GM12801 (cell line): ENCODE results near the gene STX8.

Experiments used
- TF ChIP-seq, protein P1 (sequence below): IDR thresholded peaks from one replicate; pipeline ENCODE4 v1.5.1; 2011; ENCODE audit warnings: control low read depth; ENCODE audit not compliant: insufficient read length; ENCODE audit errors: extremely low read depth

Gene STX8

DNA sequence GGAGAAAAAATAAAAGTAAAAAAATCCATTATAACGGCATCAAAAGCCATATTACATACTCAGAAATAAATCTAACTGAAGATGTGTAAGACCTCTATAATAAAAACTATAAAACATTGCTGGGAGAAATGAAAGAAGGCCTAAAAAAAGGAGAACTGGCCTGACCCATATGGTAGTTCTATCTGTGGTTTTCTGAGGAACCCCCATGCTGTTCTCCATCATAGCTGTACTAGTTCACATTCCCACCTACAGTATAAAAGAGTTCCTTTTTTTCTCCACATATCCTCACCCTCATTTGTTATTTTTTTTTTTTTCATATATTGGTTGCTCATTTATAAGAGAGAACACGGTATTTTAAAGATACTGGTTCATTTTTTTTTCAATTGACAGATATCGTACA, 191.8 kb downstream of the STX8 start:
- TF ChIP-seq, protein P1, sequence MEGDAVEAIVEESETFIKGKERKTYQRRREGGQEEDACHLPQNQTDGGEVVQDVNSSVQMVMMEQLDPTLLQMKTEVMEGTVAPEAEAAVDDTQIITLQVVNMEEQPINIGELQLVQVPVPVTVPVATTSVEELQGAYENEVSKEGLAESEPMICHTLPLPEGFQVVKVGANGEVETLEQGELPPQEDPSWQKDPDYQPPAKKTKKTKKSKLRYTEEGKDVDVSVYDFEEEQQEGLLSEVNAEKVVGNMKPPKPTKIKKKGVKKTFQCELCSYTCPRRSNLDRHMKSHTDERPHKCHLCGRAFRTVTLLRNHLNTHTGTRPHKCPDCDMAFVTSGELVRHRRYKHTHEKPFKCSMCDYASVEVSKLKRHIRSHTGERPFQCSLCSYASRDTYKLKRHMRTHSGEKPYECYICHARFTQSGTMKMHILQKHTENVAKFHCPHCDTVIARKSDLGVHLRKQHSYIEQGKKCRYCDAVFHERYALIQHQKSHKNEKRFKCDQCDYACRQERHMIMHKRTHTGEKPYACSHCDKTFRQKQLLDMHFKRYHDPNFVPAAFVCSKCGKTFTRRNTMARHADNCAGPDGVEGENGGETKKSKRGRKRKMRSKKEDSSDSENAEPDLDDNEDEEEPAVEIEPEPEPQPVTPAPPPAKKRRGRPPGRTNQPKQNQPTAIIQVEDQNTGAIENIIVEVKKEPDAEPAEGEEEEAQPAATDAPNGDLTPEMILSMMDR: no peak

DNA sequence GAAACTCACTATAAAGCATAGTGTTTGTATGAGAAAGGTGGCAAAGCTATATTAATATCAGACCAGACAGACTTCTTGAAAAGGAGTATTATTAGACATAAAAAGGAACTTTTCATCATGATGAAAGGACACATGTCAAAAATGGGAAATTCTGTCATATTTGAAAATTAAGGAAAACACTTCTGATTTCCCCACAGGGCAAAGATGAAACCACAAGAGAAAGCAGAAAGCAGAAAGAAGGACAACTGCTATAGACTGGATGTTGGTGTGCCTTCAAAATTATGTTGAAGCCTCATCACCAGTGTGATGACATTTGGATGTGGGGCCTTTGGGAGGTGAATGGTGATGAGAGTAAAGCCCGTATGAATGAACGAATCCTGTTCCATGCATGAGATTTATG, 193.0 kb downstream of the STX8 start:
- TF ChIP-seq, protein P1: no peak

DNA sequence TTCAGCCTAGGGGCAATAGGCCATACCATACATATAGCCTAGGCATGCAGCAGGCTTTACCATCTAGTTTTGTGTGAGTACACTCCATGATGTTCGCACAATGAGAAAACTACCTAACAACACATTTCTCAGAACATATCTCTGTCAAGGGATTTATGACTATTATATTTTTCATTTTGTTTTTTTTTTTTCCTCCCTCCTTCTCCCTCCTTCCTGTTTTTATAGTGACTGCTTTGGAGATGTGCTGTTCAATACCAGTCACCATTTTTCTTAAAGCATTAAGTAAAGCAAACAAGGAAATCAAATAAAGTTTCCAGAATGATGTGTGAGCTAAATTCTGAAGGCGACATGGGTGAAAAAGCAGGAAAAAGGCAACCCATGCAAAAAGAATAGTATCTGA, 194.6 kb downstream of the STX8 start:
- TF ChIP-seq, protein P1: no peak

DNA sequence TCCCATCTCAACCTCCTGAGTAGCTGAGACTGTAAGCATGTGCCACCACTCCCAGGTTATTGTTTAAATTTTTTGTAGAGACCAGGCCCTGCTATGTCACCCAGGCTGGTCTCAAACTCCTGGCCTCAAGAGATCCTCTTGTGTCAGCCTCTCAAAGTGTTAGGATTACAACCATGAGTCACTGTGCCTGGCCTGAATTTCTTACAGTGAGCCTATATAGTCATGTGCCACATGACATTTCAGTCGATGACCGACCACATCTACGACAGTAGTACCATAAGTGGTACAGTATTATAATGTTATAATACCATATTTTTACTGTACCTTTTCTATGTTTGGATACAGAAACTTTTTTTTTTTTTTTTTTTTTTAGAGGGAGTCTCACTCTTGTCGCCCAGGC, 195.3 kb downstream of the STX8 start:
- TF ChIP-seq, protein P1: no peak

DNA sequence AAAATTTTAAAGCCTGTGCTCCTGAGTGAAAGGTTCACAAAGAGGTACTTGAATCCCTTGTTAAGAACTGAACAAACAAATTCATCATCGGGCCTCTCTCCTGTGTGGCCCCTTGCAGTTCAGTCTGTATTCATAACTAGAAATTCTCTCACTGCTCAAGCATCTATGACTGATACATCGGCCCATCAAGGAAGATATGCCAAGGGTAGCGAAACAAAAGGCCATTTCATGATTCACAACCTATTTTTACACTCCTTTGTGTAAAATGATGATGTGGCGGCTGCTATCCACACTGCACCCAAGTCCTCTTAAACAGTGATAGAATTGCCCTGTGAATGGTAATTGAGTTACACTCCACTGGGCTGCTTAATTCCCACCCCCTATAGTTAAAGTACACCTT, 204.6 kb downstream of the STX8 start:
- TF ChIP-seq, protein P1: no peak

DNA sequence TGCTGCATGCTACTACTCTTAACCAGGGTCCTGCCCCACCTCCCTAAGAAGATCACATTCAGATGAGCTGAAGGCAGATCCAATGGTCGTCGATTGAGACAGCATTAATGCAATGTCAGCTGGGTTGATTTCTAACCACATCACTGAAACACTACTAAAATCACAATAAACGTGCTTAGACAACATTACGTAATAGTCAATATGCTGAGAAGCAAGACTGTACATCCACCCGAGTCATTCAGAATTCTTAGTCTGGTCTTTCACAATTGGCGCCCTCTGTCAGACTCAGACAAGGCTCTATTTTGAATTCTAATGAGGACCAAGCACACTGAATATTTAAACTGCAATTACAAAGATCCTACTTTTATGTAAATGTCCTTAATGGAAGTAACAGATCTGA, 205.2 kb downstream of the STX8 start:
- TF ChIP-seq, protein P1: no peak

DNA sequence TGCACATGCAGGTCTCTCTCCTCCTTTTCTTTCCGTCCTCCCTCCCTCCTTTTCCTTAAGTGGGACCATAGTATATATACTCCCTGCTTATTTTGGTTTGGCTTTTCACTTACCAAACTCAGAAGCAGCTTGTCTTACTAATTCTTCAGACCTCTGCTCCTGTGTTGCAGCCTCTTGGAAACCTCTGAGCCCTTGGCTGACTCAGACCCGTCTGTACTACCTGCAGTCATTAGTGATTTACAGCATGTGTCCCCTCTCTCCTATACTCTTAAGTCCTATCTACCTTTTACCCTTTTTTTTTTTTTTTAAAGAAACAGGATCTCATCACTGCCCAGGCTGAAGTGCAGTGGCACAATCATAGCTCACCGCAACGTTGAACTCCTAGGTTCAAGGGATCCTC, 207.0 kb downstream of the STX8 start:
- TF ChIP-seq, protein P1: no peak

DNA sequence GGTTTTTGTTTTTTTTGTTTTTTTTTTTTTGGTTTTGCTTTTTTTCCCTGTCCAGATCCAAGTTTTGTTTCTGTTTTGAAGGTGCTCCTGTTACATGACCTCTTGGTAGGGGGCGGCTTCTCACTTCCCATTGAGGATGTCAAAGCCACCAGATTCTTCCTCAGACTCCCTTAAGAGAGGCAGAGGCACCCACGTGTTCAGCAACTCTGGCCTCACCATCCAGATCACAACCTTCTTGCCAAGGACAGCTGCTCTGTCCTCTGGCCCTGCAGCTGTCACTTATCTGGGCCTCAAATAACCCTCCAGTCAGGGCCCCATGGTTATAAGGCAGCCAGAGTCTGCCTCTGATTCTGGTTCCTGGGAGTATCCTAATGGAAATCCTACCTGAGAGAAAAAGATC, 208.5 kb downstream of the STX8 start:
- TF ChIP-seq, protein P1: no peak
